OCI-LY3 (cell line): ENCODE measurements around the gene LRFN4.

ENCODE experiments used
- H2AFZ ChIP-seq: fragments of 200-600, 300-600 bp; shearing (Covaris generic); 2 replicates; pipeline ENCODE4 v1.6.0; 2014; ENCODE audit warnings: antibody characterized with exemption, low read depth, low read length
- H3K27ac ChIP-seq: fragments of 200-600, 300-600 bp; sonication (generic); 2 replicates; pipeline ENCODE4 v1.5.1; 2014; ENCODE audit warnings: mild to moderate bottlenecking, low read length, moderate library complexity, mixed read lengths
- H3K27me3 ChIP-seq: fragments of 200-600, 300-600 bp; sonication (generic); 2 replicates; pipeline ENCODE4 v1.6.1; 2014; ENCODE audit warnings: low read depth, low read length, mixed read lengths
- H3K36me3 ChIP-seq: fragments of 200-600, 300-600 bp; sonication (generic); replicated peaks from 2 replicates; pipeline ENCODE3; 2014; ENCODE audit warnings: low read depth, low read length, mixed read lengths
- H3K4me1 ChIP-seq: fragments of 300-600, 200-600 bp; sonication (generic); 2 replicates; pipeline ENCODE4 v1.6.1; 2014; ENCODE audit warnings: low read length, mixed read lengths
- H3K4me2 ChIP-seq: fragments of 200-600, 300-600 bp; sonication (generic); 2 replicates; pipeline ENCODE4 v1.6.1; 2014; ENCODE audit warnings: low read length, mixed read lengths
- H3K4me3 ChIP-seq: fragments of 300-600, 200-600 bp; sonication (generic); 2 replicates; pipeline ENCODE4 v1.5.1; 2014; ENCODE audit warnings: antibody characterized with exemption, mild to moderate bottlenecking, low read length, moderate library complexity
- H3K79me2 ChIP-seq: fragments of 300-600, 200-600 bp; shearing (Covaris generic); 2 replicates; pipeline ENCODE4 v1.6.1; 2014; ENCODE audit warnings: mild to moderate bottlenecking, low read length, mixed read lengths
- H3K9ac ChIP-seq: fragments of 300-600, 200-600 bp; shearing (Covaris generic); 2 replicates; pipeline ENCODE4 v1.6.0; 2014; ENCODE audit warnings: mild to moderate bottlenecking, low read length, moderate library complexity
- H3K9me3 ChIP-seq: fragments of 200-600, 300-600 bp; shearing (Covaris generic); 2 replicates; pipeline ENCODE4 v1.6.1; 2014; ENCODE audit warnings: low read length, mixed read lengths; ENCODE audit not compliant: insufficient read depth
- H4K20me1 ChIP-seq: fragments of 200-600, 300-600 bp; sonication (generic); 2 replicates; pipeline ENCODE4 v1.6.1; 2016; ENCODE audit warnings: low read length, mixed read lengths; ENCODE audit not compliant: insufficient read depth
- CTCF ChIP-seq: fragments of 200-600, 300-600 bp; sonication (generic); IDR thresholded peaks from 2 replicates; pipeline ENCODE4 v1.5.1; 2014; ENCODE audit warnings: antibody characterized with exemption, low read length, low read depth
- EZH2phosphoT487 ChIP-seq: fragments of 200-600 bp; shearing (Covaris generic); IDR thresholded peaks from 2 replicates; pipeline ENCODE4 v1.6.1; 2018; ENCODE audit warnings: antibody characterized with exemption, mixed run types, low read depth

The LRFN4 gene

GRCh38 chr11:66888282-66888681, 31.4 kb downstream of the LRFN4 start:
- Histone ChIP-seq H3K36me3 (no peaks in the 10 kb centered on the region), H3K4me3 (no peak overlapping the region), H3K27me3 (0 out of 2 replicates have a peak, but pooled peaks cover 5% of the 10 kb centered on the region), H3K4me2 (no peak overlapping the region), H3K4me1 (peaks cover 31% of the 10 kb centered on the region), H4K20me1 (no peaks in the 10 kb centered on the region), H3K9ac (no peak overlapping the region), H3K79me2 (no peaks in the 10 kb centered on the region), H2AFZ (no peak overlapping the region), H3K27ac (no peak overlapping the region), H3K9me3 (no peaks in the 10 kb centered on the region)
- TF ChIP-seq CTCF (no peak), EZH2phosphoT487 (no peak)

DNA sequence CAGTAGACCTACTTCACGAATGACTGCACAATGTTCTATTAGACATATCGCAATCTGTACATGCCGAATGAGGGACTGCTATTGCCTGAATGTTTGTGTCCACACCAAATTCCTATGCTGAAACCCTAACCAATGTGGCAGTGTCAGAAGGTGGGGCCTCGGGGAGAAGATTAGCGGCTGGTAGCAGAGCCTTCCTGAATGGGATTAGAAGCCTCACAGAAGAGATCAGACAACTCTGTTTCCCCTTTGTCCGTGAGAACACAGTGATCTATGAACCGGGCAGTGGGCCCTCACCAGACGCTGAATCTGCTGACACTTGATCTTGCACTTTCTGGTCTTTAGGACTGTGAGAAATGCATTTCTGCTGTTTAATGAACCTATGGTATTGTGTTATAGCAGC, 33.1 kb downstream of the LRFN4 start:
- Histone ChIP-seq H3K9me3 (no peaks in the 10 kb centered on the region), H3K79me2 (no peaks in the 10 kb centered on the region), H3K4me2 (0 out of 2 replicates have a peak overlapping the region, but pooled peaks have one; percentile 2), H3K4me1 (peaks cover 37% of the 10 kb centered on the region), H2AFZ (no peak overlapping the region), H3K27me3 (peaks cover 16% of the 10 kb centered on the region), H3K9ac (no peak overlapping the region), H3K4me3 (no peak overlapping the region), H3K36me3 (no peaks in the 10 kb centered on the region), H4K20me1 (no peaks in the 10 kb centered on the region), H3K27ac (no peak overlapping the region)
- no peak for TF ChIP-seq EZH2phosphoT487
- no peak for TF ChIP-seq CTCF

GRCh38 chr11:66891851-66892660, 35.2 kb downstream of the LRFN4 start:
- H3K4me1 ChIP-seq: peaks cover 37% of the 10 kb centered on the region
- peak; percentile 17; the same call in 1 of the 2 replicates for TF ChIP-seq CTCF
- no peak for TF ChIP-seq EZH2phosphoT487
- H3K9me3 ChIP-seq: no peaks in the 10 kb centered on the region
- H3K27ac ChIP-seq: peak overlapping the region; percentile 69
- H3K4me3 ChIP-seq: peak overlapping the region; percentile 41
- peaks cover 26% of the 10 kb centered on the region for H3K27me3 ChIP-seq
- no peaks in the 10 kb centered on the region for H3K79me2 ChIP-seq
- H3K36me3 ChIP-seq: no peaks in the 10 kb centered on the region
- H2AFZ ChIP-seq: no peak overlapping the region; the same call in 1 of the 2 replicates
- no peaks in the 10 kb centered on the region for H4K20me1 ChIP-seq
- H3K9ac ChIP-seq: peak overlapping the region; percentile 8; the same call in 1 of the 2 replicates
- H3K4me2 ChIP-seq: peak overlapping the region; percentile 55

DNA sequence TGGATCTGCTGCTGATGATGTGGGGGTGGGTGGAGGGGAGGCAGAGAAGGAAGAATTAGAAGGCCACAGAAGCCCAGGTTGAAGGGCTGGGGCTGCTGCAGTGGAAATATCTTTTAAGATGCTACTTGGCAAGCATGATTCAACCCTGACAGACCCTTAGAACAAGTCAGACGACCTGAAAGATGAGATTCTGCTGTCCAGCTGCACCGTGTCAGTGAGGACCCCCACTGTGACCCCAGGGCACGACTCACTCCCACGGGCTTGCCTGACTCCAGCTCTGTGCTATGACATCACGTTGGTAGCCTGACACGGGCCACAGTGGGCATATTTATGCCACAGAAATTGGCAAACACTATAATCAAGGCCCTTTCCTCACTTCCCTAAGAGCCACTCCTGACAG, 36.0 kb downstream of the LRFN4 start:
- Histone ChIP-seq H3K9ac (no peak overlapping the region), H3K4me2 (peak overlapping the region; percentile 55), H4K20me1 (no peaks in the 10 kb centered on the region), H3K4me3 (no peak overlapping the region), H3K36me3 (no peaks in the 10 kb centered on the region), H3K79me2 (no peaks in the 10 kb centered on the region), H3K4me1 (peaks cover 37% of the 10 kb centered on the region), H3K27ac (no peak overlapping the region), H3K9me3 (no peaks in the 10 kb centered on the region), H2AFZ (no peak overlapping the region), H3K27me3 (peaks cover 26% of the 10 kb centered on the region)
- TF ChIP-seq EZH2phosphoT487 (no peak), CTCF (no peak)
